ENCODE results near the gene C1S.
"Not testable (repeated sequence)": the region's sequence is repeated elsewhere in the genome, so short reads cannot be mapped to it uniquely, and the experiment has no call there.

Gene C1S

DNA sequence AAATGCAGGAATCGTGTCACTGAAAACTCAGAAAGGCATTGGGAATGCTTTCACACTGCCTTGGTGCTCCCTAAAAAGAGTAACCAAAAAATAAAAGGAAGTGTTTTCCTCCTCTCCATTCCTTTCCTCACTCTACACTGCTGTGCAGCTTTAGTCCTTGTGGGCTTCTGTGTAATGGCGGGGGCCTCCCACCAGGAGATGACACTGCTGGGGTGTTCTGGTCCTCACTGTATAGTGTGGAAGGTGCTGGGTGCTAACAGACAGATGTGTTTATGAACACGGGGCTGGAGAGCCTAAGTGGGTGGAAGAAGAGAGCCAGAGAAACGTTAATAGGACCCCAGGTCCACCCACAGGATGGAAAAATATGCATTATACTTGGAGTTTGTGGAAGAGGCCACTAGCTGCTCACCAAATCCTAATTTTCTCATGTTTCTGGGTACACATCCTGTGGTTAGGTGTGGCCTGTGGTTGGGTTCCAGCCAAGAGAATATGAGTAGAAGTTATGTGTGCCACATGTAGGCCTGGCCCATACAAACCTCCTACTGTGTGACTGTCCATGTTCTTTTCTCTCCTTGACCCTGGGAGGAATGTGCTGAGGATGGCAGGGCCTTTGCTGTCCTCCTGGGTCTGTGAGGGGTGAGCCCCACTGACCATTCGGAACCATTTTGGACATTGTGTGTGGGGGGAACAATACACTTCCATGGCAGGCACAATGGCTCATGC lies 14.0 kb upstream of the C1S start:
- DNase-seq (ENCODE audit: low spot score), result no peak

DNA sequence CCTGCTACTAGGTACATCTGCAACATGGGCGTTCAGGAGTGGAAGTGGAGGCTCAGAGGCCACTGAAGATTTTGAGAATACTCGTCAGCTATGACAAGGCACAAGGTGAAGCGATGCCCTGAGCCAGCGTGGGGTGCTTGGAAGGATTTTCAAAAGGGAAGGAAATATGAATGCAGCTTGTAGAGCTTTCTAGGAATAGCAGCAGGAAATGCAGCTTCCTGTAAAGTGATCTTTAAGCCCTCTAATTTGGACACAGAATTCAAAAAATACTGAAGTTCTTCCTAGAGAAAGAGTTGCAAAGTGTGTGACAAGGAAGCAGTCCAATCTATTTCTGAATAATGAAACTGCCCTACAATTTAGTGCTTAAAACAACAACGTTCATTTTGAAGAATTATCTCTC lies 13.2 kb upstream of the C1S start:
- DNase-seq (ENCODE audit: low spot score), result no peak

DNA sequence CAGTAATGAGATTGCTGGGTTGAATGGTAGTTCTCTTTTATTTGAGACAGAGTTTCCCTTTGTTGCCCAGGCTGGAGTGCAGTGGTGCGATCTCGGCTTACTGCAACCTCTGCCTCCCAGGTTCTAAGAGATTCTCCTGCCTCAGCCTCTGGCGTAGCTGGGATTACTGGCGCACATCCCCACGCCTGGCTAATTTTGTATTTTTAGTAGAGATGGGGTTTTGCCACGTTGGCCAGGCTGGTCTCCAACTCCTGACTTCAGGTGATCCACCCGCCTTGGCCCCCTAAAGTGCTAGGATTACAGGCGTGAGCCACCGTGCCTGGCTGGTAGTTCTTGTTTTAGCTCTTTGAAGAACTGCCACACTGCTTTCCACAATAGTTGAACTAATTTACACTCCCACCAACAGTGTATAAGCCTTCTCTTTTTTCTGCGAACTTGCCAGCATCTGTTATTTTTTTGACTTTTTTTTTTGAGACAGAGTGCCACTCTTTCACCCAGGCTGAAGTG lies 11.0 kb upstream of the C1S start:
- not testable (repeated sequence) for DNase-seq (ENCODE audit: low spot score)

DNA sequence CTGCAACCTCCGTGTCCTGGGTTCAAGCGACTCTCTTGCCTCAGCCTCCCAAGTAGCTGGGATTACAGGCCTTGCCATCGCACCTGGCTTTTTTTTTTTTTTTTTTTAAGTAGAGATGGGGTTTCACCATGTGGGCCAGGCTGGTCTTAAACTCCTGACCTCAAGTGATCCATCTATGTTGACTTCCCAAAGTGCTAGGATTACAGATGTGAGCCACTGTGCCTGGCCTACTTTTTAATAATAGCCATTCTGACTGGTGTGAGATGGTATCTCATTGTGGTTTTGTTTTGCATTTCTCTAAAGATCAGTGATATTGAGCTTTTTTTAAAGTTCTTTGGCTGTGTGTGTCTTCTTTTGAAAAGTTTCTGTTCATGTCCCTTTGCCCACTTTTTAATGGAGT lies 10.5 kb upstream of the C1S start:
- not testable (repeated sequence) for DNase-seq (ENCODE audit: low spot score)

DNA sequence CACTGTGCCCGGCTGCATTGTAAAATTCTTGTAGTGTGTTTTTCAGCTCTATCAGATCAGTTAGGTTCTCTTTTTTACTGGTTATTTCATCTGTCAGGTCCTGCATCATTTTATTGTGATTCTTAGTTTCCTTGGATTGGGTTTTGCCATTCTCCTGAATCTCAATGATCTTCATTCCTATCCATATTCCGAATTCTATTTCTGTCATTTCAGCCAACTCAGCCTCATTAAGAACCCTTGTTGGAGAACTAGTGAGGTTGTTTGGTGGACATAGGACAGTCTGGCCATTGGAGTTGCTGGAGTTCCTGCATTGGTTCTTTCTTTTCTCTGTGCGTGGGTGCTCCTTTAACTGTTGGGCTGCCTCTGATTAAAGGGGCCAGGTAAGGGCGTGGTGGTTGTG lies 5.6 kb upstream of the C1S start:
- no peak for DNase-seq (ENCODE audit: low spot score)

DNA sequence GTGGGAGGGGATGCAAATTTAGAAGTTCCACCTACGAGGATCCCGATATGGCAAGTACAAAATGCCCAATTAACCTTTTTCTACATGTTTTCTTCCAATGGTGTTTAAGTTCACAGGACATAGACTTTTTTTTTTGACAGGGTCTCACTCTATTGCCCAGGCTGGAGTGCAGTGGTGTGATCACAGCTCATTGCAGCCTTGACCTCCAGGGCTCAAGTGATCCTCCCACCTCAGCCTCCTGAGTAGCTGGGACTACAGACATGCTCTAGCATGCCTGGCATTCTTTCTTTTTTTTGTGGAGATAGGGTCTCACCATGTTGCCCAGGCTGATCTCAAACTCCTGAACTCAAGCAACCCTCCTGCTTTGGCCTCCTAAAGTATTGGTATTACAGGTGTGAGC lies 4.8 kb upstream of the C1S start:
- DNase-seq (ENCODE audit: low spot score), result not testable (repeated sequence)

DNA sequence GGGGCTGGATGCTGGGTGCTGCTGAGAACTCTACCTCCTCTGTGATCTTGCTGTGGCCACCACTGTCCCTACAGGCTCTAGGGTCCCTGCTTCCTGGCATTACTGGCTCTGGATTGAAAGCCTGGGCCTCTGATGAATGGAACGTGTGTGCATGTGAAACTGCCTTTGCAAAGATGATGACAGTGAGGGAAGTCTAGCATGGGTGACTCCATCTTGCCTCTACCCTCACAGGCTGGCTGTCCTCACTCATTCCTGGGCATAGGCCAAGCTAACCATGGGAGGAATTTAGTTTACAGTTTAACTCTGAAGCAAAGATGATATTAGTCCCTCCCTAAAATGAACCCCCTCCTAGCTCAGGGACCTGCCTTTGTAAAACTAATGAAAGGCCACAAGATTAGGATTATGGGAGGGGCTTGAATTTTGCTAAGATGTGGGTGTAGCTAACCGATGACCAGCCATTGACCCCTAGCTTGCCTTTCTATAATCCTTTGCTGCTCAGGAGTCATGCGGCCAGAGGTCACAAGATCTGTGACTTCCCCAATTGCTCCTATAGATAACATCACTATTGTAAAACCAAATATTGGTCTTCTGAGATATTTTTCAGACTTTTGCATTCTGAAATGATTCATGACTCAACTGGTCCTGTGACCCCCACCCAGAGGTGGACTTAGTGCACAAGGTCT lies 2.2 kb upstream of the C1S start:
- no peak for DNase-seq (ENCODE audit: low spot score)

DNA sequence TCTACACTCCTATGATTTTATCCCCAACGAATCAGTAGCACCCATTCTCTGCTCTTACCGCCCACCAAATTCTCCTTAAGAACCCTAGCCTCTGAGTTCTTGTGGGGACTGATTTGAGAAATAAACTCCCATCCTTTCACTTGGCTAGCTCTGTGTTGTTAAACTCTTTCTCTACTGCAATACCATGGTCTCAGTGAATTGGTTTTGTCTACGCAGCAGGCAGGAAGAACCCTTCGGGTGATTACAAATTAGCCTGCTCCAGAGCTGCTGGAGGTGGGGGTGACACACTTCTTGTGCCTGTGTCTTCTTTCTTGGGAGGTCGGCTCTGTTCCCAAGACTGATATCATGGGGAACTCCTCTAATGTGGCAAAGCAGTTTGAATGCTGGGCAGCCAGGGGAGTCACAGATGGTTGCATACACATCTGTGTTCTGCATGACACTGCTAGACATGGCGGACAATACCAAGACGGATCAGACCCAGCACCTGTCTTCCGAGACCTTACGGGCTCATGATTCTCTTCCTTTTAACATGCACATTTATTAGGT lies 1.6 kb upstream of the C1S start:
- DNase-seq (ENCODE audit: low spot score), result no peak

DNA sequence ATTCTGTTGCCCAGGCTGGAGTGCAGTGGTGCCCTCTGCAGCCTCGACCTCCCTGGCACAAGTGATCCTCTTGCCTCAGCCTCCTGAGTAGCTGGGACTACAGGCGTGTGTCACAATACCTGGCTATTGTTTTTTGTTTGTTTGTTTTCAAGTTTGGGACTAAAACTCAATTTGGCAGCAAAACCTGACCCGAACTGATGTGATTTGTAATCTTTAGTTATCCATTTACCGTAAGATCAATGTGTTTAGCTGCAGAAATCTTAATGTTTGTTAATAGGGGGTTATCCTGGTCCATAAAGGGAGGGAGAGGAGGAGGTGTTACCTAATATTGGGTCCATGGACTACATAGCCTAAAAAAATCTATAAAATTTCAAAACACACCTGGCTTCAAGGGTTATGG lies 738 bp upstream of the C1S start:
- DNase-seq (ENCODE audit: low spot score), result no peak

DNA sequence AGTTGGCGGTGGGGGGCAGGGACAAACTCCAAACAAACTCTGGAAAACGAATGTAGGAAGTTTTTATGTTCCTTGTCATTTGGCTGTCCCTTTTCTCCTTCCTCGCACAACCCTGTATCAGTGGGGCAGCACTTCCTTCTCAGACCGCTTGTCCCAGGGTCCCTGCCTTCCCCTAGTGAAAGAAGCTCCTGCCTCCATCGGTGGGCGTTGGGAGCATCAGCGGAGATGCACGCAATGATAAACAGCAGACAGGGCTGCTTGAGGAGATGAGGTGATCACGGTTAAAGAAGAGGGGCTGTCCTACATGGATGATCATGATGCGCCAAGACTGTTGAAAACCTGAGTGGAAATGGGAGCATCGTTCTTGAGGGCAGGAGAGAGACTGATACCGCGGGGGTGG lies 620 bp downstream of the C1S start:
- DNase-seq (ENCODE audit: low spot score), result no peak

DNA sequence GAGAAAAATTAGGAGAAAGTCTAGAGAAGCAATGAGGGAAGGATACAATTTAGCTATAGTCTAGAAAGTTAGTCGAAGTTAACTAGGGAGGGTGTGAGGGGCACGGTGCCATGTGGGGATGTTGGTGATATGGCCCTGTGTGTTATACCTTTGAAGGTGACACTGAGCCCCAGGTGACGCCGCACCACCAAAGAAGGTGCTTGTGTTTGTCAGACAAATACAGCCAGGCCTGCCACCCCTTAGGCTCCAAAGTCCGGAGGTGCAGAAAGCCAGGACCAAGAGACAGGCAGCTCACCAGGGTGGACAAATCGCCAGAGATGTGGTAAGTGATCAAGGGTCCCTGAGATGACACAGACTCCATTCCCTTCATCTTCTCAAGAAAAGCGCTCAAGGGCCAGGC lies 1.1 kb downstream of the C1S start:
- DNase-seq (ENCODE audit: low spot score), result no peak

DNA sequence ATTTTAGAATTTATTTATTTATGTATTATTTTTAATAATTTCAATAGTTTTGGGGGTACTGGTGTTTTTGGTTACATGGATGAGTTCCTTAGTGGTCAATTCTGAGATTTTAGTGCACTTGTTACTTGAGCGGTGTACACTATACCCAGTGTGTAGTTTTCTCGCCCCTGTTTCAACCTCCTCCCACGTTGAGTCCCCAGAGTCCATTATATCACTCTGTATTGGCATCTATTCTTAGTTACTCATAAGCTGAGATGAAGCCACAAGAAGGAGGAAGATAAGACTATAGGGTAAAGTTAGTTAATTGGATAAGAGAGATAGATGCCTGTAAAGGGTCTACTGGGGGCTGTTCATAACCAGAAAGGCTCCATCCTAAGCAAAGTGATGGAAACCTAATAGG lies 4.0 kb downstream of the C1S start:
- no peak for DNase-seq (ENCODE audit: low spot score)

DNA sequence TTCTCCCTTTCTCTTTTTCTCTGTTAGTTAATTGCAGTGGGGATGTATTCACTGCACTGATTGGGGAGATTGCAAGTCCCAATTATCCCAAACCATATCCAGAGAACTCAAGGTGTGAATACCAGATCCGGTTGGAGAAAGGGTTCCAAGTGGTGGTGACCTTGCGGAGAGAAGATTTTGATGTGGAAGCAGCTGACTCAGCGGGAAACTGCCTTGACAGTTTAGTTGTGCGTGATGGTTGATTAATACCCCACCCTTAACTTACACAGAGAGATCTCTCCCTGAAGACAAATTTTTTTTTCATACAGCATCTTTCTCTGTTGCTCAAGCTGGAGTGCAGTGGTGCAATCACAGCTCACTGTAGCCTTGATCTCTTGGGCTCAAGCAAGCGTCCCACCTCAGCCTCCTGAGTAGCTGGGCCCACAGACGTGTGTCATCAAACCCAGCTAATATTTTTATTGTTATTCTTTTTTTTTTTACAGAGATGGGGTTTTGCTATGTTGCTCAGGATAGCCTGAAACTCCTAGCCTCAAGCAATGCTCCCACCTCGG lies 4.6 kb downstream of the C1S start:
- DNase-seq (ENCODE audit: low spot score), result no peak

DNA sequence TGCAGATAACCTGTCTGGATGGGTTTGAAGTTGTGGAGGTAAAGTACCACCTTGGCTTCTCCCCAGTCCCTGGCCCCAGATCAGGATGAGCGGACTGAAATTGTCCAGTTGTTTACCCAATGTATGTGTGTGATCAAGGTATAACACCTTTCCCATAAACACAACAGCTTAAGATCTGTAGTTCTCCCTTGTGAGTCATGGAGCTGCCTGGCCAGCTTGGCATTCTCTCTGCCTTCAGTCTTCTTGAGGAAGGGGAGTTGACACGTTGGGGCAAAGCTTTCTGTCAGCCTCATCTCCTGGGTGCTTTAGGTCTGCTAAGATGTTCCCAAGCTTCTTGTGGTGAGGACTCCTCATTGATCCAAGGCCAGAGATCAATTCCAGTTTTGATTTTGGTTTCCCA lies 6.1 kb downstream of the C1S start:
- DNase-seq (ENCODE audit: low spot score), result no peak

DNA sequence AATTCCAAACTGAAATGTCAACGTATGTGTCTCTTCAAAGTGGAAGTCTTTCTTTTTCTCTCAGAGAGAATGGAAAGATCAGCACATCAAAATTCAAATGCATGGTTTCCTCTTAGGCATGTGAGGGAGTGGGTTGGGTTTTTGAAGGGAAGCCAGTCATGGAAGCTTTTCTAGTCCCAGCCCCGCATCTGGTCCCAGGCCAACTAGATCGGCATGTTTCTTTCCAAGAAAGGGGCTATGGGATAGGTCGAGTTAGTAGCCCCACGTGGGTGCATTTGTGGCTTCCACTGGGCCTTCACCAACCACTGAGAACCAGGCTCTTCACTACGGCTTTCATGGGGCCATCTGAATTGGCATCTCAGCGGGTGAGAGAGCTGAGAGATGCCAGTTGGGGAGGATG lies 6.6 kb downstream of the C1S start:
- no peak for DNase-seq (ENCODE audit: low spot score)

DNA sequence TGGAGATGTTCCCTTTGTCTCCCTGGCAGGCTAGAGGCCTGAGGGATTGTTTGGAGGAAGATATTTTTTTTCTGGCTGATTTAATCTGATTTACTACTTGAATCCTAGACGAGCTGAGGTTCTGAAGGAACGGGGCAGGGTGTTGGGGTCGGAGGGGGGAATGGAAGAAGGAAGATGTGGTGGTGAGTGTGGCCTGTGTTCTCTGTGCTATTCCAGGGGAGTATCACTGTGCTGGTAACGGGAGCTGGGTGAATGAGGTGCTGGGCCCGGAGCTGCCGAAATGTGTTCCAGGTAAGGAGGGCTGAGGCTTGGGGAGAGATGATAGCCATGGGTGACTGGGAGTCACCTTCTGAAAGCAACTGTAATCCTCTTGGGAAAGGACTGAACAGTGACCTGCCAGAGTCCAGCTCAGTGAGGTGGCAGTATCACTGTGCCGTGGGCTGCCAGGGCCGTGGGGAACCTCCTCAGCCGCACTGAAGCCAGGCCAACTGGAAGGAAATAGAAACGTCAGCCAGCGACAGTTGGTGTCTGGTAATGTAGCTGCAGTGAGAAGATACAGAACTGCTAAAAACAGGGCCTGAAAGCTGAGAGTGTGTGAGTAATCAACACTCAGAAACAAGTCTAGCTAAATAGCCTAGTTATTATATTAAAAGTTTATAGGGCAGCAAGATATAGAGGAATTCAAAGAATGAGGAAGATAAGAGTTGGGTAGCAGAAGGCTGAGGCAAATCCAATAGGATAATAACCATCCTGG lies 7.9 kb downstream of the C1S start:
- DNase-seq (ENCODE audit: low spot score), result no peak

DNA sequence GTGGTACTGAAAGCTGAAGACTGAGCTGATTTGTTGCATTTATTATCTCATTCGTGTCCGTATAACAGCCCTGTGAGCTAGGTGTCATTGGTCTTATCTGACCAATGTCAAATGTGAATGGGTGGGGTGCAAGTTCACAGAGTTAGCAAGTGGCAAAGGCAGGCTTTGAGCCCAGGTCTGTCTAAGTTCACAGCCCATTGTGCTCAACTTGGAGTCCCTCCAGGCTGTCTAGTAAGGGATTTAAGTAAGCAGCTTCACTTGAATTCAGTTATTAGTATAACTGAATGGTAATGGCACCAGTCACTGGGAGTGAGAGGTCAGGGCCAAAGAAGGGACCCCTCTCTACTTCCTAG lies 8.5 kb downstream of the C1S start:
- DNase-seq (ENCODE audit: low spot score), result no peak

DNA sequence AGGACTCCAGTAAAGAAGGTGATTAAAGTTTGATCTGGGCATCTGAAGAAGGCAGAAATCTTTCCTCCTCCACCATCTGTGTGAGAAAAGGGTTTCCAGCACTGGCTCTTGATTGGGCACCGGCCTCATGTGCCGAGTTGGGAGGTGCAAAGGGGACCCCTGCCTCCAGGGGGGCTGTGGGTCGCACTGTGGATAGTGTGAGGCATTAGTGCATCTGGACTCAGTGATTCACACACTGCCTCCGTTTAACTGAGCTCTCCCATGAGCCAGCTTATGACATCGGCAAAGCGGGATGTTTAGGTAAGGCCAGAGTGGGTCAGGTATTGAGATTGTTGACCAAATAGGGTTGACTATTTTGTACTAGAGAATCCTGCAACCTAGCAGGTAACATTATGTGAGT lies 8.9 kb downstream of the C1S start:
- DNase-seq (ENCODE audit: low spot score), result no peak

DNA sequence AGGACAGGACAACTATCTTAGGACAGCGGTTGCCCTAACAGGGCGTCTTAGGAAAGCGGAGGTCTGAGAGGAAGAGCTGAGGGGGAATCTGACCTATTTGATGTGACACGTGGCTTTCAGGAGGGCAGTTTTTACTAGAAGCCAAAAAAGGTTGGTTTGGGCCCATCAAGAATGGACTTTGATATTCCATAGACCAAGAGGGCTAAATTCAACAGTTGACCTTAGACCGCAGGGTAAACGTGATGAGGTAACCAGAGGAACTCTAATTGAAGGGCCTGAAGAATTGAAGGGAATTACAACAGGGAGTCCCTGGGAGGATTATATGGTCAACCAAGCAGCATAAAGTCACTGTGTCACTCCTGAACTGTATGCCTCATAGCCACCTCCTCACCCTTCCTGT lies 11.5 kb downstream of the C1S start:
- DNase-seq (ENCODE audit: low spot score), result no peak

DNA sequence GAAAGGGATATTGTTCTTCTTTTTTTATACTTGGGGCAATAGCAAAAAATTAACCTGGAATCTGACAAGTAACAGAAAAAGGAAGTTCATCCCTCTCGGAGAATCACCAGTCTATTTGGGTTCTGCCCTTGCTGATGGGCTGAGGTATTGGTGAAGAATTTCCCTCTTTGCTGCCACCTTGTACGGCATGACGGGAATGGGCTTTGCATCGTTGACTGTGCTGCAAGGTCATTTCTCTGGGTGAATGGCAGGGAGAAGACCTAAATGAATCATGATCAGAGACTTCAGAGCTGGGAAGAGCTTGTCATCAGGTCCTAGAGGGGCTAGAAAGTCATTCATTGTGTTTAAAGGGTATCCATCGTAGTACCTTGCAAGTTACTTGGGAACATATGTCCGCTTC lies 12.0 kb downstream of the C1S start:
- DNase-seq (ENCODE audit: low spot score), result no peak

DNA sequence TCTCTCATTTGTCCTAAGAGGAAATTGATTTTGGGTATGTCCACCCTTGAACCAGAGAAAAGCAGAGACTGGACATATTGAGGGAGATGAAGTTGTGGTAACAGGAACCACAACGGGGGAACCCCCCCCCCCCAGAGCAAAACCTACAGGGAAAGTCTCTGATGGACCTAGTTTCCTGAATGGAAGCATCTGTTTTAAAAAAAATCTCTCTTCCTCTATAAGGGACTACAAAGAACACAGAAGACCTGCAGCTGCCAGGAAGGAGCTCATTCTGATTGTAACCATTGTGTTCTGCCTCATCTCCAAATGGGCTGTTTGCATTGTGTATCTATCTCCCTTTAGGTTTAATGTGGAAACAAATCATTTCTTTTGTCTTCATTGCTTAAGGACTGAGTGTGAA lies 13.4 kb downstream of the C1S start:
- no peak for DNase-seq (ENCODE audit: low spot score)

DNA sequence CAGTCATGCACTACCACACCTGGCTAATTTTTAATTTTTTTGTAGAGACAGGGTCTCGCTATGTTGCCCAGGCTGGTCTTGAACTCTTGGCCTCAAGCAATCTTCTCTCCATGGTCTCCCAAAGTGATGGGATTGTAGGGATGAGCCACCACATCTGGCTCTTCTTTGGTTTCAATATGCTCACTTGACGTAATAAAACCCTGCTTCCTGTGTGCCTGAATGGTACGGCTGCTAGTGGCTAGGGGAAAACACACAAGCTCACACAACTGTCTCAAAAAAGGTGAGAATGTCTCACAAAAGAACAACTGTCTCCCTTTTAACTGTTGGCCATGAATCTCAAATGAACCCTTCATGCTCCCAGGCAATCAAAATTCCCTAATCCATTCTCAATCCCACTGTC lies 15.0 kb downstream of the C1S start:
- DNase-seq (ENCODE audit: low spot score), result no peak

DNA sequence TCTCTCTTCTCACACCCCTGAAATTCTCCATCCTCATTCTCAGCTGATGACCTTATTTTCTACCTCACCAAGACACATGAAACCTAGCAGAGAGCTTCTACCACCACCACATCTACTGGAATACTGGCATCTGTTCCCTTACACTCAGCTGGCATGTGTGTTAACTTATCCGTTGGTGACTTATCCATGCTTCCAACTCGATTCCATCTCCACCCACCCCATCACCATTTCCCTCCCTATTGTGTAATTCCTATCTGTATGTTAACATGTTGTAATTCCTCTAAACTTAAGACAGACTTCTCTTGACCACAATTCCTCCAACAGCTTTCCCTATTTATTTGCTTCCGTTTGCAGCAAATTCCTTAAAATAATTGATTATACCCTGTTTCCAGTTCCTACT lies 15.4 kb downstream of the C1S start:
- DNase-seq (ENCODE audit: low spot score), result no peak

Measured in activated CD4-positive, alpha-beta T cell treated with anti-CD3 and anti-CD28 coated beads, Interleukin-2, Interleukin-4, amounts not matched to agents 100 ng/mL and 50 ng/mL, durations not matched to agents 16 hours and 8 hours (primary cell).